Measurements from ENCODE around the gene CFAP74.

DNA sequence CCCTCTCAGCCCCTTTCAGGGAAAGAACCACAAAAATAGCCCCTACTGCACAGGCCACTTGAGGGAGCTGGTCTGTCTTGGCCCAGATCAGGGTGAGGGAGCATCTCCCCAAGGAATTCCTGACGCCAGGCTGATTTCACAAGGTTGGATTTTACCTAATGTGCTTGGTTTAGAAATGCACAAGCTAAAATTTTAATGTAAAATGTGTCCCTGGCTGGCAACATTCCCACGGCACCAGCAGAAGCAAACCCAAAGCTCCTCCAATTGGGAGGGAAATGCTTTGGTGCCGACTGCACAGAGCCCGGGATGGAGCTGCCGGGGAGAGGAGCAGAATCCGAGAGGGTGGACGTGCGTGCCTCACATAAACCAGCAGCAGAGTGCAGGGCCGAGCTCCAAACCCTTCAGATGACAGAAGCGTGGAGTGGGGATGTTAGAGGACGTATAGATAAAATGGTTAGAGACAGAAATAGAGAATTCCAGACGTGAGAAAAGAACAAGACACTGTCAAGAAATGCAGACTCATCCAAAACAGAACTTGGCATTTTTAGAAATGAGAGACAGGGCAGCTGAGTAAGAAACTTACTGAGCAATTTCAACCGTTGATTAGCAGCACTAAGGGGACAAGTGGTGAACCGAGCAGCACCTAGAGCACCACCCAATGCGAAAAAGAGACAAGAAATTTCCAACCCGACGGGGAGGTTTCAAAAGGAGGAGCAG is 42.9 kb downstream of the CFAP74 start:
- TF ChIP-seq, protein P1, sequence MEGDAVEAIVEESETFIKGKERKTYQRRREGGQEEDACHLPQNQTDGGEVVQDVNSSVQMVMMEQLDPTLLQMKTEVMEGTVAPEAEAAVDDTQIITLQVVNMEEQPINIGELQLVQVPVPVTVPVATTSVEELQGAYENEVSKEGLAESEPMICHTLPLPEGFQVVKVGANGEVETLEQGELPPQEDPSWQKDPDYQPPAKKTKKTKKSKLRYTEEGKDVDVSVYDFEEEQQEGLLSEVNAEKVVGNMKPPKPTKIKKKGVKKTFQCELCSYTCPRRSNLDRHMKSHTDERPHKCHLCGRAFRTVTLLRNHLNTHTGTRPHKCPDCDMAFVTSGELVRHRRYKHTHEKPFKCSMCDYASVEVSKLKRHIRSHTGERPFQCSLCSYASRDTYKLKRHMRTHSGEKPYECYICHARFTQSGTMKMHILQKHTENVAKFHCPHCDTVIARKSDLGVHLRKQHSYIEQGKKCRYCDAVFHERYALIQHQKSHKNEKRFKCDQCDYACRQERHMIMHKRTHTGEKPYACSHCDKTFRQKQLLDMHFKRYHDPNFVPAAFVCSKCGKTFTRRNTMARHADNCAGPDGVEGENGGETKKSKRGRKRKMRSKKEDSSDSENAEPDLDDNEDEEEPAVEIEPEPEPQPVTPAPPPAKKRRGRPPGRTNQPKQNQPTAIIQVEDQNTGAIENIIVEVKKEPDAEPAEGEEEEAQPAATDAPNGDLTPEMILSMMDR (IDR thresholded peaks at IDR 0.05), result no peak
- TF ChIP-seq POLR2A (IDR thresholded peaks at IDR 0.05), result no peak

Data from tibial nerve (tissue), 3 donors.